ENCODE data around the gene MIS18A.
"Not testable (repeated sequence)": the region's sequence is repeated elsewhere in the genome, so short reads cannot be mapped to it uniquely, and the experiment has no call there.

MIS18A gene

DNA sequence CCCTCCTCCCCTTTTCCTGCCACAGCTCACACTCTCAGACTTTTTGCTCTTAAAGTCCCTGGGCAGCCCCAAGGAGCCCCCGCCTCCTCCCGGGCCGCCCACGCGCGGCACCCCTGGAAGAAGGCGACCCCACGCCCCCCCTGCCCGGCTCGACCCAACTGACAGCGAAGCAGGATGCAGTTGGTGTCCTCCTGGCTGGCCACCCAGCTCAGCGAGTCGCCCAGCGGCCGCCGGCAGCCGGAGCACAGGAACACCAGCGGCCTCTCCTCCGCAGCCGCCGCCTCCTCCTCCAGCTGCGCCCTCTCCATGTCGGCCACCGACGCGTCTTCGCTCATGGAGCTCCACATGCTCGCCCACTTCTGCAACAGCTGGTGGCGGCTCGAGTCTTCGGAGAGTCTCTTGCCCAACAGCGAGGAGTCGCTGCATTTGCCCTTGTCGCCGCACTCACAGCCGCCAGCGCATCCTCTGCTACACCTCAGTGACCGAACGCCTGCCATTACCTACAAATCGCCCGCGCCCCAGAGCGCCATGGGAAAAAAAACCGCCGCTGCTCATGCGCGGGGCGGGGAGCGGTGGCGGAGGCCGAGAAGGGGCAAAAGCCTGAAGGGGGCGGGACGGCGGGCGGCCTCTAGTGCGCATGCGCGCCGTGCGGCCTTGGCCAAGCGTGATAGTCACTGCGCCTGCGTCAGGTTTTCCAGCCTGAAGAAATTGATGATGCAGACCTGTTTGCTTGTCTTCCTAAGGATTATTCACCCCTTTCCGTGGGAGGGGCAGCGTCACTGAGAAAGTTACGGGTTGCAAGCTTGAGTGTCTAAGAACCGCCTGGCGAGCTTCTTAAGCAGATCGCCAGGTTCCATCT is at the start of gene MIS18A:
TSS of gene MIS18A (minus strand) at position 532 of the 859 bp plus-strand sequence. CDS start at position 497, 35 bp downstream.
- peak; percentile 94 for DNase-seq

GRCh38 chr21:32328595-32328994 is 49.7 kb upstream of the MIS18A start:
- peak; percentile 81 for DNase-seq

- no peak for DNase-seq
Observed at GRCh38 chr21:32325706-32326105, 46.9 kb upstream of the MIS18A start.

- no peak for DNase-seq
Observed at GRCh38 chr21:32322676-32323075, 43.8 kb upstream of the MIS18A start.

GRCh38 chr21:32322103-32322502 is 43.3 kb upstream of the MIS18A start:
- DNase-seq, result no peak

DNA sequence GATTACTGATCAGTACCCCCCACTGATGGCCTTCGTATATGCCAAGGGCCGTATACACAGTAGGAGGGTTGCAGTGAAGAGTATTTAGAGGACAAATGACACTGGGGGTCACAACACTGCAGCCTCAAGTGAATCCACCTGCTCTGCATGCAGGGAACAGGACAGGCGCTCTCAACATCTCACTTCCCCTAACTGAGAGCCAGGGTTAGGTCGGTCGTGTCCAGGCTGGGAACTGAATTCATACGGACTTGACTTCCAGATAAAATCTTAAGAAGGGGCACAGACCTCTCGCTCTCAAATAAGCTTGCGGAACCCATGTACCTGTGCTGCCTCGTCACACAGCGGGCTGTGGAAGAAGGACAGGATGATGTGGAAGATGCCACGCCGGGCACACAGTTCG is 42.6 kb upstream of the MIS18A start:
- no peak for DNase-seq

DNA sequence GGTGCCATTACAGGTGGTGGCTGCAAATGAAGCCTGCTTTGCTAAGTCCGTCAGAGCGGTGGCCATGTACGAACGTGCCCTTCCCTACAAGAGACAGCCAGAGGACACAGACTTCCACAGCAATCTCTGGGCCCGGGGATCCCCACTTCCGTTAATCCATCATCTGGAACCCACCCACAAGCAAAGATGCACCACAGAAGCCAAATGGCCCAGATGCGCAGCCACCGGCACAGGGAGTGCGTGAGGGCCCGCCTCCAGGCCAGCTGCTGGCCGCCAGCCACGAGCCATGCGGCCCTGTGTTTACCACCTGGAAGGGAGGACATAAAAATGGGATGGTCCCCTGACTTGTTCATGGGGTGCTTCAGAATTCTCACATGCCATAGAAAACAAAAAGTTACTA is 41.9 kb upstream of the MIS18A start:
- no peak for DNase-seq

DNA sequence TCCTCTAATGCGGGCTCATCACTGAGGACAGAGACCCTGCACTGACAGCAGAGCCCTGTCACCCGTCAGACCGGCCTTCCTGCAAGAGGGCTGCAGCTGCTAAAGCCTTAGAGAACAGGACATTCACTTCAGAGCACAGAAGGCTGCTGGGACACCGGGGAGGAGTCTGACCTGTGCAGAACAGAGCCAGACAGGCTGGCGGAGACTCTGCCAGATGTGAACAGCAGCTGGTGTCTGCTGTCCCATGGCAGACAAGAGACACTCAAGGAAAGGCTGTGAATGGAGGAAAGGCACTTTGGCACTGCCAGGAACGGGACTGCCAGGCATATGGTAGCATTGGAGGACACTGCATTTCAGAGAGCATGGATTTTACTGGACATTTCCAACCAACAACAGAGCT is 41.2 kb upstream of the MIS18A start:
- no peak for DNase-seq

- no peak for DNase-seq
Observed at GRCh38 chr21:32319012-32319411, 40.2 kb upstream of the MIS18A start.

DNA sequence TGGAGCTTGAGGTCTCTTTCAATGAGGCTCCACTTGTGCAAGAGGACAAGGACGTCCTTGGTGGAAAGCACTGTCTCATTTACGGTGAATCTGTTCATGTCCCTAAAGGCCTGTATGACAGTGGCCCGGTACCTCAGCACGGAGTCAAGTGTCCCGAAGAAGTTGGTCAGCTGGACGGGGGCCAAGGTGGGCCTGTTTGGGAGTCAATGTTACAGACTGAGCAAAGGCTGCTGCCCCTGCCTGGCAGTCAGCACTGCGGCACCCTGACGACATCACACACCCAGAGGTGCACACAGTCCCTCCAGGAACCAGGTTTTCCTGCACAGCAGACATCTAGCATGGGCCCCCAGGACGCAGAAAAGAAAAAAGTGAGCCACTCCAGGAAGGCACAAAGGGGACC is 38.9 kb upstream of the MIS18A start:
- no peak for DNase-seq

DNA sequence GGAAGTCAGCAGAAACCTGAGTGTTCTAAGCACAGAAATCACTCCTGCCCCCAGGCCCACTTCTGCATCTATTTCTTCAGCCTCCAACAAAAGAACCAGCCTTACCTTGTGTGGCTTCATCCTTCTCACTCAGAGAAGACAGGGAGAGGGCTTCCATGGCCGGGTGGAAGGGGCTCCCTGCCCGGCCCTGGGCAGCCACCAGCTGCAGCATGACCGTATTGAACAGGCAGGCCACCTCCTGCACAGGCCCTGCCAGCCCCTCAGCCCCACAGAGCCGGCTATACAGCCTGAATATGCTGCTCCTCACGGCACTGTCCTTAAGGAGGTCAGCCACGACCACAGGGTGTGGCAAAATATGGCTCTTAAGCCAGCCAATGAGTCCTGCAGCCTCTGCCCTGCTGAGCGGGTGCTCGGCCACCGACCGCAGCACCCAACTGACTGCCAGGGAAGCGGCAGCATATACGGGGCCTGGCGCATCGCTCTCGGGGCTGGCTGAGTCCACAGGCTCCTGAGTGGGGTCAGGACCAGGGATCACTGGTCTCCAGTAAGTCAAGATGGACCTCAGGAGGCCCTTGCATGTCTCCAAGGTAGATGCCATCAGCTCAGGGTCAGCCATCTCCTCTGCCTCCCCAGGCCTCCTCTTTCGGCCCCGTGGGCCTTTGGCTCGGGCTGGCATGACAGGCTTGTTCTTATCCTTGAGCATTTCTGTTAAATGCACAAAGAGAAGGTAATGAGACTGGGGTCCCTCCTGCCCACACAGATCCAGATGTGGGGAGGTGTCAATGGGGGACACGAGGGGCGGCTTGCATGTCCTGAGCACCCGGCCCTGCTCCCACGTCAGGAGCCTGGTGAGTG is 37.7 kb upstream of the MIS18A start:
- no peak for DNase-seq

DNA sequence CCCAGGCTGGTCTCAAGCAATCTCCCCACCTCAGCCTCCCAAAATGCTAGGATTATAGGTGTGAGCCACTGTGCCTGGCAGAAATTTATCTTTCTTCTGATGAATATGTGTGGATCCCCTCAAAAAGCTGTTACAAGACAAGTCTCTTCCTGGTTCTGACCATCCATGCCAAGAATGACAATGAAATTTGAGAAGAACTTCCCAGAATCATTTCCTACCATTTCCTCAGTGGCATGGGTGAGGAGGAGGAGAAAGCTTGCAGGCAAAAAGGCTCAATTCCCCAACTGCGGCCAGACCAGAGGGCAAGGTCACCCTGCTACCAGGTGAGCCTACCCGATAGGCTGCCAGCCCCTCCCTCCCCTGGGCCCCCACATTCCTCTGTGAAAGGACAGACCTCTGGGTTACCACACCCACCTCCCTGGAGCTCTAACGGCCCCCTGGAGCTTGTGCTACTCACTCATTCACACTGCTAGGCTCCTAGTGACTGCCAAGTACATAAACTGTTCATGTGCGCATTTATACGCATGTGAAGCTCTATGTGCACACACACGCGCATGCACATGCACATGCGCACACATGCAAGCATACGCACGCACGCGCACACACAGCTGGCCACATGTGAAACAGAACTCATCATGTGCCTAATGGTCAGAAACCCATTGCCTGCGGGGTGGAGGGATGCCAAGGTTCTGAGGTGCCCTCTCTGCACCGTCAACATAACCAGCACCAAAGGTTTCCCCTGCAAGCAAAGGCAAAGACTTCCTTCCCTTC is 36.8 kb upstream of the MIS18A start:
- DNase-seq, result no peak

GRCh38 chr21:32314806-32315205 is 36.0 kb upstream of the MIS18A start:
- DNase-seq, result no peak

DNA sequence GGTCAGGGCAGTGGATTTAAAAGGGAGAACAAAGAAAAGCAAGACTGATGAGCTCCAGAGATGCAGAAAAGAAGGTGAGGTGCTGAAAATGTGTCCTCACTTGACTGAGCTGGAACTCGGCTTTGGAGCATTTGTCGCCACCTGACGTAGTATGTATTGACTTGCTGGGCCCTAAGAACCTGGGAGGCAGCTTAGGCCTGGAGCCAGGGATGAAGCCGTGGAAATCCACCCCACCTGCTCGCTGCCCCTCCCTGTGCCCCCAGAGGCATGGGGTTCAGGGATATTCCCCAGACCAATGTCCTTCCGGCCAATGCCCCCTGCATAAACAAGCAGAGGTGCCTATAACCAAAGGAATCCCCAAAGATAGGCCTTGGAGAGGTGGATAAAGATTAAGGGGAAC is 34.1 kb upstream of the MIS18A start:
- no peak for DNase-seq

DNA sequence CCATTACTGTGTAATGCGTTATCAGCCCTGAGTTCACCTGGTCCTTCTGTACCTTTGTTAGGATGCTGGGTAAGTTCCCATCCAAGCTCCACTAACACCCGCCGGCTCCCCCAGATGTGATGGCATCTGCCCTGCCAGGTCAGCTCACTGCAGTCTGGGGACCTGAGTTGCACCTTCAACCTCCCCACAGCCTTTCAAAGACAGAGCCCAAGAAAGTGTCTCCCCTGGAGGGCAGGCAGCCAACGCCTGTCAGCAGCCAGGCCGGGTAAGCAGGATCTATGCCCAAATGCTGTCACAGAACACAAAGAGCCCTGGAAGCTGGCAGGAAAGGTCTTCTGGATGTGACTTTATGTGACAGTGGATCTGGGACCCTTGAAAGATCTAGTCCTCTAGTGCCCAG is 33.5 kb upstream of the MIS18A start:
- DNase-seq, result no peak

DNA sequence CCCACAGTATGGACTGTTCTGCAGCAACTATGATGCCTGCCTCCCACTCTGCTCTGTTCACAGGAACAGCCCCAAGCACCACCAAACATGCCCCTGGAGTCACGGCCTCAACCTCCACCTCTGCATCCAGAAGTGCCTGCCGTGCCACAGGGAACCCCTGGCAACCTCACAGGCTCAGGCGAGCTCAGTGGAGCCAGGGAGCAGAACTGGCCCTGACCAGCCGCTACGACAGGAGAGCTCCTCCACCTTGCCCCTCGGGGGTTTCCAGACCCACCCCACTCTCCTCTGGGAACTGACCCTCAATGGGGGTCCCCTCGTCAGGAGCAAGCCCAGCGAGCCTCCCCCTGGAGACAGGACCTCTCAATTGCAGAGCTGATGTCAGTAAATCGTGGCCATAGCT is 32.8 kb upstream of the MIS18A start:
- DNase-seq, result no peak

GRCh38 chr21:32310976-32311375 is 32.1 kb upstream of the MIS18A start:
- not testable (repeated sequence) for DNase-seq

GRCh38 chr21:32309906-32310460 is 31.1 kb upstream of the MIS18A start:
- DNase-seq, result no peak

DNA sequence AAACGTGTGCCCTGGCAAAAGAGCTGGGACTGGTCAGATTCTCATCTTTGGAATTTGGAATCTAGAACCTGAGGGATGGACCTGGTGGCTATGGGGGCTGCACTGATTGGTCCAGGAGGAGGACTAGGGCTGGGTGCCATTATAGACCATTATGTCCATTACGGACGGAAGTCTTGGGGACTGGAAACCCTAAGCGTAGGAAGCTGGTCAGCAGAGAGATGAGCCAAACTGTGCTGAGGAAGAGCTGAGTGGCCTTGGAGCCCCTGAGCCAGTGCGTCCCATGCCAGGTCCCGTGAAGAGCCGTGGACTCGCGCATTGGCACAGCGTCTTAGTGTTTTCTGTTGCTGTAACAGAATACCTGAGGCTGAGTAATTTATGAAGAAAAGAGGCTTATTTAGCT is 29.8 kb upstream of the MIS18A start:
- no peak for DNase-seq

- DNase-seq, result peak; percentile 17
Observed at GRCh38 chr21:32307706-32308105, 28.9 kb upstream of the MIS18A start.

DNA sequence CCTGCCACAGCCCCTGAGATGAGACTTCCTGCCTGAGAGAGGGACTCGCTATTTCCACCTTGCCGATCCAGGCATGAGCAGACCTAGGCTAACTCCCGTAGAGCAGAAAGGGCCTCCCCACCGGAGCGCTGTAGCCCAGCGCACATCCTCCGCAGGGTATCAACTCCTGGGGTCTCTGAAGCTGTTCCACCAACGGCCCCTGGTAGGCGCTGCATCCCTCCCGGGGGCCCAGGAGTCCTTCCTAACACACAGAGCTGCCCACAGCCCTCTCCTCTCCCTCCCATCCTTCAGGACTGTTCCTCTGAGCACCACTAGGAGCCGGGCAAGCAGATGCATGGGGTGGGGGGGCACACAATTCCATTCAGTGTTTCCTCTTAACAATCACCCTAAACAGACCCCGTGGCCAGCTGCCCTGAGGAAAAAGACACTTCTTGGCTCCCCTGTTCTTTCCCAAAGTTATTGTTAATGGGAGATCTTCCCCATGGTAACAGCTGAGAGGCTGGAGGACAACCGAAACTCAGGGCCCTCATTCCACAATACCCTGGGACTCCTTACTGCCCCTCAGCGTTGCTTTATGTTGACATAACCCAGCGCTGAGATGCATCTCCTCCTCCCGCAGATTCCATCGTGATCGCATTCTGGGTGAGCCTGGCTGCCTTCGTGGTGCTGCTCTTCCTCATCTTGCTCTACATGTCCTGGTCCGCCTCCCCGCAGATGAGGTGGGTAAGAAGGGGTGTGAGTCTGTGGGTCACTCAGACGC is 27.4 kb upstream of the MIS18A start:
- DNase-seq, result no peak

DNA sequence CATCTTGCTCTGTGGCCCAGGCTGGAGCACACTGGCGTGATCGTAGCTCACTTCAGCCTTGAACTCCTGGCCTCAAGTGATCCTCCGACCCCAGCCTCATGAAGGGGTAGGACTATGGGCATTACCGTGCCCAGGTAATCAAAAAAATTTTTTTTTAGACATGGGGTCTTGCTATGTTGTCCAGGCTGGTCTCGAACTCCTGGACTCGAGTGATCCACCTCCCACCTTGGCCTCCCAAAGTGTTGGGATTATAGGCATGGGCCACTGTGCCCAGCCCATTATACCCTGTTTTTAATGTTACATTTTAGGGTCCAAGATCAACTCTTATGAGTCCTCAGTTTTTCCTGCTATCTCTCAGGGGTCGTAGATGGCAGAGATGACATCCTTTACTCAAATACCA is 26.1 kb upstream of the MIS18A start:
- no peak for DNase-seq
